PFSK-1 (cell line): ENCODE measurements around the gene CBX7.

Source experiments
- FOXP2 ChIP-seq: optimal IDR thresholded peaks from 2 replicates; pipeline ENCODE3; 2011; ENCODE audit warnings: borderline replicate concordance, control low read depth, inconsistent platforms; ENCODE audit not compliant: insufficient read depth; ENCODE audit errors: extremely low read length, extremely low read depth
- POLR2AphosphoS5 ChIP-seq: IDR thresholded peaks from 2 replicates; pipeline ENCODE4 v1.6.1; 2012; ENCODE audit warnings: low read depth, mild to moderate bottlenecking, control low read depth, low read length, moderate library complexity
- SIN3A ChIP-seq: IDR thresholded peaks from 2 replicates; pipeline ENCODE4 v1.6.1; 2012; ENCODE audit warnings: mild to moderate bottlenecking, low read length, moderate library complexity, borderline replicate concordance; ENCODE audit not compliant: insufficient read depth
- TAF1 ChIP-seq: IDR thresholded peaks from 2 replicates; pipeline ENCODE4 v1.6.1; 2012; ENCODE audit warnings: low read length, control low read depth, borderline replicate concordance; ENCODE audit not compliant: insufficient read depth
- TF ChIP-seq, protein P1 (sequence below), 2 experiments: IDR thresholded peaks; 2 replicates each; pipeline versions ENCODE4 v1.6.1 to v1.8.0; 2011 to 2012; ENCODE audit warnings: low read depth in 2 of 2, low read length in 2 of 2, control low read depth in 1 of 2, inconsistent platforms in 1 of 2, mild to moderate bottlenecking in 1 of 2, moderate library complexity in 1 of 2; ENCODE audit not compliant: insufficient read depth in 1 of 2

Gene CBX7

DNA sequence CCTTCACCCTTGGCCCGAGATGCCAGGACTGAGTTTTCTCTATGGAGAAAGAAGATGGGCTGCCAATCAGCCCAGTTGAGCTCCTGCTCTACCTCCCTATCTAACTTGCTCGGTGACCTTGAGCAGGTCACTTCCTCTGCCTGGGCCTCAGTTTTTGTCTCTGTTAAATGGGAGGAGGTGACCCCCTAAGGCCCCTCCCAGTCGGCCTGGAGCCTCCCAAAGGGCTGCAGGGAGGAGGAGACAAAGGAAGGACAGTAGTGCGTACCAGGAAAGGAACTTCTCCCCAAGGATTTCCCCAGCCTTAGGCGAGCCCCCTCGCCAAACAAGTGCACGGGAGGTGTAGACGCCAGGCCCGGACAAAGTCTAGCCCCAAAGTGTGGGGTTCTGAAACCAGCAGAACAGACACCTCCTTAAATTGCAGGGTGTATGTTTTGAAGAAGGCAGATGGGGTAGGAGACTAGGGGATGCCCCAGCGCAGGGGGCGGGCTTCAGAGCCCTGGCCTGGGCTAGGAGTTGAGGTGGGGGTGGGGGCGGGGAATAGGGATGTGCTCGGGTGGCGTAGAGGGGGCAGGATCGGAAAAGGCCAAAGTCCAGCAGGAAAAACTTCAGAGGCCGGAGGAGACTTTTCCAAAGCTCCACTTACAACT lies 1.0 kb downstream of the CBX7 start:
- TF ChIP-seq, protein P1, sequence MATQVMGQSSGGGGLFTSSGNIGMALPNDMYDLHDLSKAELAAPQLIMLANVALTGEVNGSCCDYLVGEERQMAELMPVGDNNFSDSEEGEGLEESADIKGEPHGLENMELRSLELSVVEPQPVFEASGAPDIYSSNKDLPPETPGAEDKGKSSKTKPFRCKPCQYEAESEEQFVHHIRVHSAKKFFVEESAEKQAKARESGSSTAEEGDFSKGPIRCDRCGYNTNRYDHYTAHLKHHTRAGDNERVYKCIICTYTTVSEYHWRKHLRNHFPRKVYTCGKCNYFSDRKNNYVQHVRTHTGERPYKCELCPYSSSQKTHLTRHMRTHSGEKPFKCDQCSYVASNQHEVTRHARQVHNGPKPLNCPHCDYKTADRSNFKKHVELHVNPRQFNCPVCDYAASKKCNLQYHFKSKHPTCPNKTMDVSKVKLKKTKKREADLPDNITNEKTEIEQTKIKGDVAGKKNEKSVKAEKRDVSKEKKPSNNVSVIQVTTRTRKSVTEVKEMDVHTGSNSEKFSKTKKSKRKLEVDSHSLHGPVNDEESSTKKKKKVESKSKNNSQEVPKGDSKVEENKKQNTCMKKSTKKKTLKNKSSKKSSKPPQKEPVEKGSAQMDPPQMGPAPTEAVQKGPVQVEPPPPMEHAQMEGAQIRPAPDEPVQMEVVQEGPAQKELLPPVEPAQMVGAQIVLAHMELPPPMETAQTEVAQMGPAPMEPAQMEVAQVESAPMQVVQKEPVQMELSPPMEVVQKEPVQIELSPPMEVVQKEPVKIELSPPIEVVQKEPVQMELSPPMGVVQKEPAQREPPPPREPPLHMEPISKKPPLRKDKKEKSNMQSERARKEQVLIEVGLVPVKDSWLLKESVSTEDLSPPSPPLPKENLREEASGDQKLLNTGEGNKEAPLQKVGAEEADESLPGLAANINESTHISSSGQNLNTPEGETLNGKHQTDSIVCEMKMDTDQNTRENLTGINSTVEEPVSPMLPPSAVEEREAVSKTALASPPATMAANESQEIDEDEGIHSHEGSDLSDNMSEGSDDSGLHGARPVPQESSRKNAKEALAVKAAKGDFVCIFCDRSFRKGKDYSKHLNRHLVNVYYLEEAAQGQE (IDR thresholded peaks at IDR 0.05; ENCODE audit: insufficient read depth in 1 of 2, low read depth in 2 of 2, low read length in 2 of 2), result no peak
- TF ChIP-seq SIN3A (no peak), TAF1 (no peak), POLR2AphosphoS5 (no peak), FOXP2 (no peak)

DNA sequence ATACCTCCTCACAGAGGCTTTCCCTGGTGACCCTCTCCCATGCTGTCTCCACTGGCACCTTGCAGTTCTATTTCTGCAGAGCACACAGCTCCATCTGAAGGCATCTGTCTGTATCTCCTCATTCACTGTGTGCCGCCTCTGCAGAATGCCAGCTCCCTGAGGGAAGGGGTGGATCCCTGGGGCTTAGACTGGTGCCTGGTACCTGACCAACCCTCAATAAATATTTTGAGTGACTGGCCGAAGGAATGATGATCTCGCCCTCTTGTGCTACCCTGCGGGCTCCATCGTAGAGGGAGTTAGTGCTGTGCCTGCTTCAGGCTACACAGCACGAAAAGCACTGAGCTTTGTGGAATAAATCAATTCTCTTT lies 1.6 kb downstream of the CBX7 start:
- TF ChIP-seq POLR2AphosphoS5, result no peak

DNA sequence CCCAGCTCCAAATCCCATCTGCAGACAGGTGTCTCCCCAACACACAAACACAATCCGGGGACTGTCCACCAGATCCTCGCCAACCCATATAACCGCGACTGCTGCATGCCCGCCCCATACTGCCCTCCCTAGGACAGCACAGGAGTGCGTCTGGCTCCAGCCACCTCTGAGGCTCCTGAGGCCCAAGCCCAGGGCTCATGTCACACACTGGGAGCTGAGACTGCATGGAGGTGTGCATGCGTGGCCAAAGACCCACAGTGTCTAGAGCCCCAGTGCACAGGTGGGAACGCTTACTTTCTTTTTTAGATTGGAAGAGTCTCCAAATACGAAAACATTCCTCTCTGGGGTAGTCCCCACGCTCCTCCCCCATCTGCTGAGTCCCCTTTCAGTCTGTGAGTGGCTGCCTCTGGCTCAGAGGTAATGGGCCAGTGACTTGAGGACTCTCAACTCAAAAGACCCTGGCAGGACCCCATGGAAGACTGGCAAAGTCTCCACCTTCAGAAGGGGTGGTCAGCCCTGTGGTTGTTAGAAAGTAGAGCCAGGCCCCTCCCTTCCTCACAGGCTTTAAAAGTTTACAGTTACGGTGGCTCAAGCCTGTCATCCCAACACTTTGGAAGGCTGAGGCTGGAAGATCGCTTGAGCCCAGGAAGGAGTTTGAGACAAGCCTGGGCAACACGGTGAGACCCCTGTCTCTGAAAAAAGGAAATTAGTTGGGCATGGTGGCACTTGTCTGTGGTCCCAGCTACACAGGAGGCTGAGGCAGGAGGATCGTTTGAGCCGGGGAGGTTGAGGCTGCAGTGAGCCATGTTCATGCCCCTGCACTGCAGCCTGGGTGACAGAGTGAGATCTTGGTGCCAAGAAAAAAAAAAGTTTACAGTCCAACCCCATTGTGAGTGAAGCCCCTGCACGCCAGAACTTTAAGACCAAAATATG lies 2.3 kb downstream of the CBX7 start:
- TF ChIP-seq TAF1, result no peak
- TF ChIP-seq, protein P1 (IDR thresholded peaks at IDR 0.05; ENCODE audit: insufficient read depth in 1 of 2, low read depth in 2 of 2, low read length in 2 of 2), result no peak
- TF ChIP-seq FOXP2, result no peak
- TF ChIP-seq SIN3A, result no peak
- TF ChIP-seq POLR2AphosphoS5, result no peak

DNA sequence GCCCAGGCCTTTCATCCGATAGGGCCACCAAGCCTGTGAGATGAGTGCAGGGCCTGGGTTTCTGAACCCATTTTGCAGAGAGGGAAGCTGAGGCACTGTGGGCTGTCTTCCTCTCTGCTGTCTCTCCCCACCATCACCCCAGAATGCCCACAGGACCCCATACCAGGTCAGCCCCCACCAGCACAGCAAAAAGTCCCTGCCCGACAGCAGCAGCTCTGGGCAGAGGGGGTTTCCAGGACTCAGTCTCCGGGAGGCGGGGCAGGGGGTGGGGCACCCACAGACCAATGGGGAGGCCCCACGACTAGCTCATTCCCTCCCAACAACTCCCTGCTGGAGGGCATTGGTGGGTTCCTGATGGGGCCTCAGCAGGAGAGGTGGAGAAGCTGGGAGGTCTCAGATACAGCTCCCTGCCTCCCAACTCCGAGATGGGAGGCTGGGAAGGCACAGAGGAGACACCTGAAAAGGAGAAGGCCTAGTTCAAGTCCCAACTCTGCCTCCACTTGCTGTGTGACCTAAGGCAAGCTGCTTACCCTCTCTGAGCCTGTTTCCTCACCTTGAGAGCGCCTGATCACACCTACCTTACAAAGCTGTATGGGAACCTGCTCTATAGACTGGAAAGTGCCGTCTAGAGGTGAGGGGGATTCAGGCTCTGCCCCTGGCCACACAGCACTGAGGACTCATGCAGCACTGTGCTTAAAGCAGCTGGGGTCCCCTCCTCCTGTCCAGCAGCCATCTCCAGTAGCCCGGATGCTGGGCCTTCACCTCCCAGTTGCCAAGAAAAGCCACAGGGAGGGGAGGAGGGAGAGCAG lies 3.5 kb downstream of the CBX7 start:
- TF ChIP-seq TAF1, result no peak

DNA sequence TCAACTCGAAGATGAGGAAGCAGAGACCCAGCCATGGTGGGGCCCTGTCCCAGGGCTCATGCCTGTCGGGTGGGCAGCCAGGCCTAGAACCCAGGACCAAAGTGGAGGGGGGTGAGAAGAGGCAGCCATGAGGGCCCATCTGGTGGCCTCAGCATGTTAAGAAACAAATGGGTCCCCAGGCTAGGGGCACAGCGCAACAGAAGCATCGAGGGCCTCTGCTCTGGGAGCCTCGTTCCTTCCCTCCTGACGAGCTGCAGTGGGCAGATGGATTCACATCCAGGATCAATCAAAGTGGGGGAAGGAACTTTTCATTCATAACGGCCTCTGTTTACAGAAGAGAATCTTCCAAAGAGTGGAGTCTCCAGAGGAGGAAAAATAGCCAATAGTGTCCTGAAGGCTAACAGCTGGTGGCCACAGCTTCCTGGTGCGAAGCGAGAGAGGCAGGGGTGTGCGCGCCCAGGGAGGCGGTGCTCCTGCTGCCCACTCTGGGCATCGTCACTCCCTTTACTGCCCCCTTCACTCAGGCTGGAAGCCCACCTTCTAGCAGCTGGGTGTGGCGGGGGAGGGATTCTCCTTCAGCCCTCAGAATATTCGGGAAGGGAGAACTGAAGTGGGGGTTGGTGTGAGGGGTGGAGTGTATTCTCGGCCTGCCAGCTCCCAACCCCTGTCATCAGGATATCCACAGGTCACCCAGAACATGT lies 4.3 kb downstream of the CBX7 start:
- no peak for TF ChIP-seq POLR2AphosphoS5

DNA sequence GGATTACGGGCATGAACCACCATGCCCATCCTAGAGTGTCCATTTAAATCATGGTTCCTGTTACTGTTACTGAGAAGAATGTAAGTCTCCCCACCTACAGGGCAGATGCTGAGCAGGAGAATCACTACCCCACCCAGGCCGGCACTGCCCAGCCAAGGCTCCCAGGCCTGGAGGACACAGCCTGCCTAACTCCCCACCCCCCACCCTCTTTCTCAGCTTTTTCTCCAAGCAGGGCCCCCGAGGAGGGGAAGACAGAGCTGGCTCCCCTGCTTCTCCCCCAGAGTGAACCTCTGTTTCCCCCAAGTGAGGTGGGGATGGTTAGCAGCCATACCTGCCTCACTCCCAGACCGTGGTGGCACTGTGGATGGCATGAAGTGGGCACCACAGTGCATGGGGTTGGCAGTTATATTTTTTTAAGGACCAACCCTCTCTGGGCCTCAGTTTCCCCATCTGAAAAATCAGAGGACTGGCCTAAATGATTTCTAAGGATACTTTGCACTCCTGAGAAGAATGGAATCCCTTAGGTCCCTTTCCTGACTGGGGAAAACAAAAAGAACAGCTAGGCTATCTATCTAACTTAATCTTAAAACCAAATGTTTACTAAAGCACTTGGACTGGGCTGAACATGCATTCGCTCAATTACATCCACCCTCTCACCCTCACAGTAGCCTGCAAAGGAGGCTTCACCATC lies 5.0 kb downstream of the CBX7 start:
- TF ChIP-seq TAF1, result no peak
- TF ChIP-seq SIN3A, result no peak
- TF ChIP-seq FOXP2, result no peak
- no peak for TF ChIP-seq POLR2AphosphoS5
- TF ChIP-seq, protein P1 (IDR thresholded peaks at IDR 0.05; ENCODE audit: insufficient read depth in 1 of 2, low read depth in 2 of 2, low read length in 2 of 2), result no peak
